Kidney epithelial cell (primary cell): Measurements from ENCODE around the gene DOCK3. TPM values are rescaled to one million over a fixed set of nuclear protein-coding genes. Genes with fewer than 3 reads are reported as not detected.

ENCODE experiments used
- DNase-seq: peaks from one replicate; pipeline ENCODE4 v3.0.0-alpha.2; 2010; ENCODE audit warnings: low read depth
- H3K27me3 ChIP-seq: 2 replicates; pipeline ENCODE4 v1.6.0; 2011; ENCODE audit warnings: low read length; ENCODE audit not compliant: control insufficient read depth, insufficient read depth
- H3K36me3 ChIP-seq: 2 replicates; pipeline ENCODE4 v1.5.1; 2011; ENCODE audit warnings: low read length; ENCODE audit not compliant: control insufficient read depth, insufficient read depth
- H3K4me3 ChIP-seq: 2 replicates; pipeline ENCODE4 v1.5.1; 2011; ENCODE audit warnings: low read depth, mild to moderate bottlenecking, control low read depth, low read length
- total RNA-seq: library from RNA; depleted of rRNA; stranded (reverse); fragments of >200 nt; gene quantifications from 2 replicates; pipeline ENCODE4 v1.2.3, GENCODE V29; 2015
- TF ChIP-seq, protein P1 (sequence below): IDR thresholded peaks from 2 replicates; pipeline ENCODE4 v1.5.1; 2011; ENCODE audit warnings: mild to moderate bottlenecking, moderate library complexity, low read length, control low read depth, inconsistent platforms; ENCODE audit not compliant: insufficient read depth, poor library complexity, severe bottlenecking

DOCK3 gene
- total RNA-seq, 1 donor from 2014 or later = 1.7 TPM

DNA sequence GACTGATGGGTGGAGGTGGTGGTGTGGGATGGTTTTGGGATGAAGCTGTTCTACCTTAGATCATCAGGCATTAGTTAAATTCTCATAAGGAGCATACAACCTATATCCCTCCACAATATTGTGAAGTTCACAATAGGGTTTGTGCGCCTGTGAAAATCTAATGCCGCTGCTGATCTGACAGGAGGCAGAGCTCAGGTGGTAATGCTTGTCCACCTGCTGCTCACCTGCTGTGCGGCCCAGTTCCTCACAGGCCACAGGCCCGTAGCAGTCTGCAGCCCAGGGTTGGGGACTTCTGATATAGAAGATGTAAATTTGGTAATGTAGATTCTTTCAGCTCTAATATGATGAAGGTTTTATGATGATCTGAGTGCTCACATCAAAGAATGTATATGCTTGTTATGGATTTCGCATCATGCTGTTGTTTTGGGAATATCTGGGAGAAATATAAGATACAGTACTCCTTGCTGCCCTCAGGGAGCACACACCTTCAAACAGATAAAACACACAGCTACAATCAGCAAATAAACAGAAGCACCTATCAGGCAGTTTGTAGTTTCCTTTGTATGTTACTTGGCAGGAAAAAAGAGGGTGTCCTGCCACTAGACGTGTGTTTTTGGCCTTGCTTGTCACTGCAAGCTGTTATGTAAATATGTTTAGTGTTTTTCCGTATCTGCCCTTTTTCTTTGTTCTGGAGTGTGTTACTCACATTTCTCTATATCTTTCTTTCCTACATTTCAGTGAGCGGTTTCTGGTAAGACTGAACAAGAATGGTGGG lies 471.3 kb downstream of the DOCK3 start:
- Histone ChIP-seq H3K36me3 (no peaks in the 10 kb centered on the region), H3K27me3 (no peaks in the 10 kb centered on the region), H3K4me3 (no peak overlapping the region)
- TF ChIP-seq, protein P1, sequence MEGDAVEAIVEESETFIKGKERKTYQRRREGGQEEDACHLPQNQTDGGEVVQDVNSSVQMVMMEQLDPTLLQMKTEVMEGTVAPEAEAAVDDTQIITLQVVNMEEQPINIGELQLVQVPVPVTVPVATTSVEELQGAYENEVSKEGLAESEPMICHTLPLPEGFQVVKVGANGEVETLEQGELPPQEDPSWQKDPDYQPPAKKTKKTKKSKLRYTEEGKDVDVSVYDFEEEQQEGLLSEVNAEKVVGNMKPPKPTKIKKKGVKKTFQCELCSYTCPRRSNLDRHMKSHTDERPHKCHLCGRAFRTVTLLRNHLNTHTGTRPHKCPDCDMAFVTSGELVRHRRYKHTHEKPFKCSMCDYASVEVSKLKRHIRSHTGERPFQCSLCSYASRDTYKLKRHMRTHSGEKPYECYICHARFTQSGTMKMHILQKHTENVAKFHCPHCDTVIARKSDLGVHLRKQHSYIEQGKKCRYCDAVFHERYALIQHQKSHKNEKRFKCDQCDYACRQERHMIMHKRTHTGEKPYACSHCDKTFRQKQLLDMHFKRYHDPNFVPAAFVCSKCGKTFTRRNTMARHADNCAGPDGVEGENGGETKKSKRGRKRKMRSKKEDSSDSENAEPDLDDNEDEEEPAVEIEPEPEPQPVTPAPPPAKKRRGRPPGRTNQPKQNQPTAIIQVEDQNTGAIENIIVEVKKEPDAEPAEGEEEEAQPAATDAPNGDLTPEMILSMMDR = no peak
- DNase-seq = no peak

DNA sequence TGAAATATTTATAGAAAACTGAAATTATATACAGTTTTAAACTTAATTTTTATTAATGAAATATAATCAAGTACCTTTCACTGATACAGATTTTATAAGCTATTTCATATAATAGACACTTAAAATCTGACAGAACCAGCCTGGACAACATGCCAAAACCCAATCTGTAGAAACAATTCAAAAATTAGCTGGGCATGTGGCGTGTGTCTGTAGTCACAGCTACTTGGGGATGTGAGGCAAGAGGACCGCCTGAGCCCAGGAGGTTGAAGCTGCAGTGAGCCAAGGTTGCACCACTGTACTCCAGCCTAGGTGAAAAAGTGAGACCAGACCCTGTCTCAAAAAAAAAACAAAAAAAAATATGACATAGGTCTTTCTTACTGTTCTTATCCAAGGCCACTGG lies 472.1 kb downstream of the DOCK3 start:
- Histone ChIP-seq H3K27me3 (no peaks in the 10 kb centered on the region), H3K36me3 (no peaks in the 10 kb centered on the region), H3K4me3 (no peak overlapping the region)
- TF ChIP-seq, protein P1 = no peak
- DNase-seq = no peak

DNA sequence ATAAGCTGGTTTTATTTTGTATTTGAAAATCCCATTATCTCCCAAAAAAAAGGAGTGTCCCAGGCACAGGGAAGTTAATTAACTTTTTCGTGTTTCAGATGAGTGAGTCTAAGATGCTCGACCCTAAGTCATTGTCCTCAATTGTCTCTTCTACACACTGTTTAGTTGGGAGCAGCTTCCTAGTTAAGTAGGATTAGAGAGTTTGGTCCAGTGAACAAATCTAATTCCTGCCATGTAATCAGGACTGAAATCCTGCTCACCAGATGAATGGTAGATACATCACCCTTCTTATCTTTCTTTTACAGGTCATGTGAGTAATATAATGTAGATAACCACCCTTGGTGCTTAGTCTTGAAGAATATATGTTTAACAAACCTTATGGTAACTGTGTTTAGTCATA lies 481.4 kb downstream of the DOCK3 start:
- Histone ChIP-seq H3K4me3 (no peak overlapping the region), H3K36me3 (no peaks in the 10 kb centered on the region), H3K27me3 (no peaks in the 10 kb centered on the region)
- DNase-seq = no peak
- TF ChIP-seq, protein P1 = no peak

DNA sequence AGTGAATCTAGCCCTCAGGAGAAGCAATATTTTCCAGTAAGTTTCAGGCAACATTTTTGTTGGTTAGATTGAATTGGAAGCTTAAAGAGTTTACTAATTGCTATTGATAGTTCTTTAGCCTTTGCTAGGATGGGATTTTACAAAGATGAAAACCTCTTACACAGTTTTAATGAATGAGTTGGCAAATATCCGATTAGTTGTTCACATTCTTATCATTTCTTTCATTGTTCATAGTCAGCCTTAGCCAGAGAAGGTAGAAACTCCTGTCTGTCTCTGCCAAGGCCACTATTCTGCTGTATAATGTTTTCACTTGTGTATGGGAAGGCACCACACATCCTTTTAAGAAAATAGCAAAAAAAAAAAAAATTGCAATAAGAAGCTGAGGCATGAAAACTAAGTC lies 488.3 kb downstream of the DOCK3 start:
- H3K4me3 ChIP-seq = no peak overlapping the region
- no peaks in the 10 kb centered on the region for H3K27me3 ChIP-seq
- no peak for DNase-seq
- H3K36me3 ChIP-seq = no peaks in the 10 kb centered on the region
- TF ChIP-seq, protein P1 = no peak

DNA sequence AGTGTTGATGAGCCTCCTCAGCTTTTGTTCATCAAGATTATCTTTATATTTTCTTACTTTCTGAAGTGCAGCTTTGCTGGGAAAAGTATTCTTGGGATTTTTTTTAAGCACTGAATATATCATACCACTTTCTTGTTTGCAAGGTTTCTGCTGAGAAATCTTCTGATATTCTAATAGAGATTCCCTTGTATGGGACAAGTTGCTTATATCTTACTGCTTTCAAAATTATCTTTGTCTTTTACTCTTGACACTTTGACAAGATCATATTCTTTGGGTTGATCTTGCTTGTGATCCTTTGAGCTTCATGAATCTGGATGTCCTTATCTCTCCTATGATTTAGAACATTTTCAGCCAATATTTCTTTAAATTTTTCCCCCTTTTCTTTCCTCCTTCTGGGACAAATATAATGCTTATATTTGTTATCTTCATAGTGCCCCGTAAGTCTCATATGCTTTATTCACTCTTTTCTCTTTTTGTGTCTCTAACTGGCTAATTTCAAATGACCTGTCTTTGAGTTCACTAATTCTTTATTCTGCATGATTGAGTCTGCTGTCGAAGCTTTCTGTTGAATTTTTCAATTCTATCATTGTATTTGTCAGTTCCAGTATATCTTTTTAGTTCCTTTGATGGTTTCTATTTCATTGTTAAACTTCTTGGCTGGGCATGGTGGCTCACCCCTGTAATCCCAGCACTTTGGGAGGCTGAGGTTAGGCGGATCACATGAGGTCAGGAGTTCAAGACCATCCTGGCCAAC lies 499.0 kb downstream of the DOCK3 start:
- no peak overlapping the region for H3K4me3 ChIP-seq
- TF ChIP-seq, protein P1 = no peak
- DNase-seq = no peak
- no peaks in the 10 kb centered on the region for H3K36me3 ChIP-seq
- no peaks in the 10 kb centered on the region for H3K27me3 ChIP-seq
